GM18873 (cell line): ENCODE measurements around the gene SLC25A22.

Source experiments
- ATAC-seq: cut with Tn5 transposase; IDR thresholded peaks from one replicate; pipeline ENCODE4 v1.9.1; 2021; ENCODE audit warnings: mild to moderate bottlenecking, moderate library complexity, moderate number of reproducible peaks; ENCODE audit not compliant: unreplicated experiment, low FRiP score

The SLC25A22 gene

DNA sequence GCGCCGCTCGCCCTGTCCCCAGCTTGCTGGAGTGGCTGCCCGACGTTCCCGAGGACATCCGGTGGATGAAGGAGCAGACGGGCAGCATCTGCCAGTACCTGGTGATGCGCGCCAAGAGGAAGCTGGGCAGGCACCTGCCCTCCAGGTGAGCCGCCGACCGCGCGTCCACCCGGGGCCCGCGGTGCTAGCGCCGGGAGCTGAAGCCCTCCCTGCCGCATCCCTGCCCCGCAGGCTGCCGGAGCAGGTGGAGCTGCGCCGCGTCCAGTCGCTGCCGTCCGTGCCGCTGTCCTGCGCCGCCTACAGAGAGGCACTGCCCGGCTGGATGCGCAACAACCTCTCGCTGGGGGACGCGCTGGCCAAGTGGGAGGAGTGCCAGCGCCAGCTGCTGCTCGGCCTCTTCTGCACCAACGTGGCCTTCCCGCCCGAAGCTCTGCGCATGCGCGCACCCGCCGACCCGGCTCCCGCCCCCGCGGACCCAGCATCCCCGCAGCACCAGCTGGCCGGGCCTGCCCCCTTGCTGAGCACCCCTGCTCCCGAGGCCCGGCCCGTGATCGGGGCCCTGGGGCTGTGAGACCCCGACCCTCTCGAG lies 26.3 kb upstream of the SLC25A22 start:
- ATAC-seq = no peak

DNA sequence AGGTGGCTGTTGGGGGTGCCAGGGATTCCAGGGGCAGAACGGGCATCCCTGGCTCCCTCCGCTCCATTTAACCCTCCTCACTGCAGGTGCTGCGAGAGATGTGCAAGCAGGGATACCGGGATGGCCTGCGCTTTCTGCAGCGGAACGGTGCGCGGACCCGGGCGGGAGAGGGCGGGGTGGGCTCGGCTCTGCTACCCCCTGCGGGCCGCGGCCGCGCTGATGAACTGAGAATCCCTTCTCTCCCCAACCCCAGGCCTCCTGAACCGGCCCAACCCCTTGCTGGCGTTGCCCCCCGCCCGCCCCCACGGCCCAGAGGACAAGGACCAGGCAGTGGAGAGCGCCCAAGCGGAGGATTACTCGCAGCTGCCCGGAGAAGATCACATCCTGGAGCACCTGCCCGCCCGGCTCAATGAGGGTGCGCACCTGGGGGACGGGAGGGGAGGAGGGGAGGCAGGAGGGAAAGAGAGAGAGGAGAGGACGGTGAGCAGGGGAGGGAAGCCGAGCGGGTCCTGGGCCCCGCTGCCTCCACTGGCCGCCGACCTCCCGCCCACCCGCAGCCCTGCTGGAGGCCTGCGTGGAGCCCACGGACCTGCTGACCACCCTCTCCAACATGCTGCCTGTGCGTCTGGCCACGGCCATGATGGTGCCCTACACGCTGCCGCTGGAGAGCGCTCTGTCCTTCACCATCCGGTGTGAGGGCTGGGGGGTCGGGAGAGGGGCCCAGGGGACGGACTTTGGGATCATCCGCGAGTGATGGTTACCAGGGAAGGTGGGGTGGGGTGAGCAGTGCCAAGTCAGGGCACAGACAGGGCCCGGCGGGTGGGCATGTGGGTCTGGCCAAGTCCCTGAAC lies 25.6 kb upstream of the SLC25A22 start:
- ATAC-seq = no peak

DNA sequence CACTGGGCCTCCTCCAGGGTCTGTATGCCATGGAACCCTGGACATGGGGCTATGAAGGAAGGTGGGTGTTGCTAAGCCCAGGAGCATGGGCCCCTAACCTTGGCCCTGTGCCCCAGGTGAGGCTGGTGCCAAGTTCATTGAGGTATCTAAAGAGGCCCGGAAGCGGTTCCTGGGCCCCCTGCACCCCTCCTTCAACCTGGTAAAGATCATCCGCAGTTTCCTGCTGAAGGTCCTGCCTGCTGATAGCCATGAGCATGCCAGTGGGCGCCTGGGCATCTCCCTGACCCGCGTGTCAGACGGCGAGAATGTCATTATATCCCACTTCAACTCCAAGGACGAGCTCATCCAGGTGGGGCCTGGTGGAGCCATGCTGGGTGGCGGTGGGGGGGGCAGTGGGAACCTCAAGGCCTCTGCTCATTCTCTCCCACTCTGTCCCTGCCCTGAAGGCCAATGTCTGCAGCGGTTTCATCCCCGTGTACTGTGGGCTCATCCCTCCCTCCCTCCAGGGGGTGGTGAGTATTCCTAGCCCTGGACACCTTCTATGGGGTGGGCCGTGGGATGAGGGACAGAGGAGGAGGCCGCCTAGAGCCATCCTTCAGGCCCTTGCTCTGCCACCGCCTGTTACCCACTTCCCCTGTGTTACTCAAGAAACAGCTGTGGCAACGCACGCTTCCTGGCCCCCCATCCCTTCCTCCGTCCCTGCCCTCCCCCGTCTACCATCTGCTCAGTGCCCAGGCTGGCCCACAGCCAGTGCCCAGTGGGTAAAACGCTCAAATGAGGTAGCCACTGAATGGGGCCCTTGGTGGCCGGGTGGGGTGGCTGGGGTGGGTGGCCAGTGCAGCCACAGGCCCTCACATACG lies 23.7 kb upstream of the SLC25A22 start:
- no peak for ATAC-seq

DNA sequence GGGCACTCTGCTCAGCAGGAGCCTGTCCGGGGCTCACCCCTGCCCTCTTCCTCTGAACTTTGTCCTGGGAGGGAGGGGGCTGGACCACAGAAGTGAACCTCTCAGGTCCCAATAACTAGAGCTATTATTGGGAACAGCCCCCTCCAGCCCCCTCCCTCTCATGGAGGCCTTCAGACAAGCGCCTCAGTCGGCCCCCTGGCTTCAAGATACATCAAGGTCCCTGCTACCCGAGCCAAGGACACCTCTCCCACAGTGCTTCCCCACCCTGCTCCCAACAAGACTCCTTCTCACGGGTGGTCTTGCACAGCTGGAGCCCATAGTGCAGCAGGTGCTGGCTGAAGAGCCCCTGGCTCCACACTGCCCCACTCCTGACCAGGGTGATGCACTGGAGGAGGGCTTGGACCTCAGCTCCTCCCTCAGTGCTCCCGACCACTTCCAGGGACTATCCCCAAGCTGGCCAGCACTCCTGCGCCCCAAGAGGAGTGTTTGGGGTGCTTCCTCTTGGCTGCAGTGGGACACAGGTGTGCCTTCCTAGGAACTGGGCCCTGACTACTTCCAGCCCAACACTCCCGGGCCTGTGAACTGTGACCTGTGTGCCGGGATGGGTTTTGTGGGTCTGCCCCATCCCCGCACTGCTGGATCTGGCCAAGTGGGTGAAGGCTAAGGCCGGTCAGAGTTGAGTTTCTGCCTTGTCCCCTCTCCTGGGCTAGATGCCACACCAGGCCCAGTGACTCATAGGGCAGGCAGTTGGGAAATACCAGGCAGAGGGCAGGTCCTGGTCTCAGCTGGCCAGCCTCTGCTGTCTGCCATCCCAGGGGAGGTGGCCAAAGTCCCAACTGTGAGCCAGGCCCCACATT lies 22.8 kb upstream of the SLC25A22 start:
- ATAC-seq = no peak

DNA sequence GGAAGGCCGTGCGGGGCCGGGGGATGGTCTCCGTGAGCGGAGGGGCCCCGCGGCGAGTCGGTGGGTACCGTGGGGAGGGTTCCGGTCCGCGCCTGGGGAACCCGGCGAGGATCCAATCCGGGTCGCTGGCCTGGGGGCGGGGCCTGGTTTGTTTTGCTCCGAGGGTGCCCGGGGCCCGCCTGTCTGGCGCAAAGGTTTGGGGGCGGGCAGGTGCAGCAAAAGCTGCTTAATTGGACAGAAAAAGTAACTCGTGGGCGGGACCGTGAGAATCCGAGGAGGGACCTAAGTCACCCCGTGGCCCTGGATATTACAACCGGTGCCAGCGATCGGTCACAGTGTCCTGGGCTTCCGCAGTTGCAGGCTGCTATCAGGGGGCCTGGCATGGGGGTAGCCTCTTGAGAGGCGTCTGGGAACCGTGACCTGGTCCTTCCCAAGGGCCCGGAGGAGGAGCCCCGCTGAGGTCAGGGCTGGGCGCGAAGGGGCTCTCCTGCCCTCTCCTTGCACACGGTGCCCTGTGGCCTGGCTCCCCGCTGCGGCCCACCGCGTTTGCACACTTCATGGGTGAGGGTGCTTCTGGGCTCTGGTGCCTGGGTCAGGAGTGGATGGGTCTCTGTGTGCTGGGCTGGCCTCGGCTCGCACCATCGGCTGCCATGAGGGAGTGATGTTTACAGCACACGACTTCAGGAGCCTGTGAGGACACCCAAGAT lies 22.0 kb upstream of the SLC25A22 start:
- peak; percentile 37 for ATAC-seq

DNA sequence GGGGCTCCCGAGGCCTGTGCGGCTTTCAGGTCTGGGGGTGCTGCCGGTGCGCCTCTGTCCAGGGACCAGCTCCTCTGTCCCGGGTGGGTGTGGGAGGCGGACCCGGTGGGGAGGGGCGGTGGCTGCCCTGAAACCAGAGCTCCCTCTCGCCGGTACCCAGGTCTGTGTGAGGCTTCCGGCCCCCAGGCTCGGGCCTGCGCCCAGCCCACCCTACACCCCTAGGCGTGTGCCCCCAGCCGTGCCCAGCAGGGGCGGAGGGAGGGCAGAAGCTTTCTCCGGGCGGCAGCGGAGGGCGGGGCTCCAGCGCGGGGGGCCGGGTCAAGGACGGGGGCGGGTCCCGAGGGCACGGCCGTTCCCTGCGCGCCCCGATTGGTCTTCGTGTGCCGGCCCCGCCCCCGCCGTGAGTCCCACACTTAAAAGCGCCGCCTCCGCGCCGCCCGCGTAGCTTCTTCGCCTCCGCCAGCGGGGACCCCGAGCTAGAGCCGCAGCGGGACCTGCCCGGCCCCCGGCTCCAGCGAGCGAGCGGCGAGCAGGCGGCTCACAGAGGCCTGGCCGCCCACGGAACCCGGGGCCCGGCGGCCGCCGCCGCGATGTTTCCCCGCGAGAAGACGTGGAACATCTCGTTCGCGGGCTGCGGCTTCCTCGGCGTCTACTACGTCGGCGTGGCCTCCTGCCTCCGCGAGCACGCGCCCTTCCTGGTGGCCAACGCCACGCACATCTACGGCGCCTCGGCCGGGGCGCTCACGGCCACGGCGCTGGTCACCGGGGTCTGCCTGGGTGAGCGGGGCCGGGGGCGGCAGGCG lies 21.2 kb upstream of the SLC25A22 start:
- peak; percentile 34 for ATAC-seq

DNA sequence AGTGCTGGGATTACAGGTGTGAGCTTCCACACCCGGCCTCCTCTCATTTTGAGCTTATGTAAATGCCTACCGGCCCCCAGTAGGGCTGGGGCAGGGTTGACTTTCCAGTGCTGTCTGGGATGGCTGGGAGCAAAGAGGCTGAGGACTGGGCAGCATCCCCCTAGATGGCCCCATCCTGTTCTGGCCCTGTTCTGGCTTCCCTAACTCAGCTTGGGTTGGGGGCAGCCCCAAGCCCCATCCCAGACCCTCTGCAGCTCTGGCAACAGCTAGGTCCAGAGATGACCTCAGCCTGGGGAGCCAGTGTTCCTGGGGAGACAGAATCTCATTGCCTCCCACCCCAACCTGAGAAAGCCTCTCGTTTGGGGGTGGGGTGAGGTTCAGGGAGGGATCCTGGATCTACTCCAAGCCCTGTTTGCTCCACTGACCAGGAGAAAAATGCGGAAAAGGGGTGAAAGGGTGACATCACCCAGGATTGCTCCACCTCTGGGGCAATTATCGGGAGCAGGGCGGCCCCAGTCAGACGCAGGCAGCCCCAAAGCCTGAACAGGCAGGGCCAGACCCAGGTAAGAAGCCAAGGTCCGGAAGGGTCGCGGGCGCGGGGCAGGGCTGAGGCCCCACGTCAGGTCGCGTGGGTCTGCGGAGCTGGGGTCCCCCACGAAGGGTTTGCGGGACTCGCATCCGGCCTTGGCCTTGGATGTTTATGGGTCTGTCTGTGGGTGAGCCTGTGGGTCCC lies 20.5 kb upstream of the SLC25A22 start, which contains the start of gene PNPLA2:
PNPLA2 (plus strand) TSS at position 519 of the 733 bp plus-strand sequence. CDS start 805 bp downstream, outside the sequence.
- no peak for ATAC-seq

DNA sequence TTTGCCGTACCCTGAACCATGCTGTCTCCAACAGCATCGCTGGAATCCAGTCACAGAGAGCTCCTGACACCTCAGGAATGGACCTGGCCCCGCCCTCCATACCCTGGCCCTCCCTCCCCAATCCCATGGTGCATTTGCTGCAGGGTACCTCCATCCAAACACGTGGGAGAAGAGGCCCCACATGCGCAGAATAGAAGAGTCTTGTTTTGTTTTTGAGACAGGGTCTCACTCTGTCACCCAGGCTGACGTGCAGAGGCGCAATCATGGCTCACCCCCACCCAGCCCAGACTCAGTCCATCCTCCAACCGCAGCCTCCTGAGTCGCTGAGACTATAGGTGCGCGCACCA lies 18.3 kb upstream of the SLC25A22 start:
- ATAC-seq = no peak

DNA sequence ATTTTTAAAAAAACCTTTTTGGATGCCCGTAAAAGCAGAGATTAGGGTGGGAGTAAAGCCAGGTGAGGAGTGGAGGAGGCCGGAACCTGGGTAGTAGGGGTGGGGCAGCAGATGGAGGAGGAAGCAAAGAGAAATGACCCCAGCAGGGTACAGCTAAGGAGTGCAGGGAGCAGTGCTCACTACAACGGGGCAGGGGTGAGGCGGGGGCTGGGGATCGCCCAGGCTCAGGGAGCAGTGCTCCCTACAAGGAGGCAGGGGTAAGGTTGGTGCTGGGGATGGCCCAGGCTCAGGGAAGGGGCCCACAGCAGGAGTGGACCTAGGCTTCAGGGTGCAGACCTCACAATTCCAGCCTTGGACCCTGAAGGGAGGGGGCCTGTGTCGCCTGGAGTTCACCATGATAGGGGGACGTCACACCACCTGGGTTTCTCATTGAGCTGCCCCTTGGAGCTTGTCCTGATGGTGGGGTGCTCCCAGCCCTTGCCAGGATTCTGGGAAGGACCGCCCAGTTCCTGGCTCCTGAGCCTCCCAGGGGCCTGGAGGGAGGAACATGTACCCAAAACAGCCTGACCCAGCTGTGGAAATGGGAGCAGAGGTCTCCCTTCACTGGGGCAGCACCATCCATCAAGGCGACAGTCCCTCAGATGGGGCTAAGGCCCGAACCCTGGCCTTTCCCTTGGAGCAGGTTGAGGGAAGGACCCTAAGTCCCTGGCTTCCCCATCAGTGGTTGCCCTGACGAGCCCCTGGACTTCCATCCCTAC lies 17.8 kb upstream of the SLC25A22 start:
- ATAC-seq = no peak

DNA sequence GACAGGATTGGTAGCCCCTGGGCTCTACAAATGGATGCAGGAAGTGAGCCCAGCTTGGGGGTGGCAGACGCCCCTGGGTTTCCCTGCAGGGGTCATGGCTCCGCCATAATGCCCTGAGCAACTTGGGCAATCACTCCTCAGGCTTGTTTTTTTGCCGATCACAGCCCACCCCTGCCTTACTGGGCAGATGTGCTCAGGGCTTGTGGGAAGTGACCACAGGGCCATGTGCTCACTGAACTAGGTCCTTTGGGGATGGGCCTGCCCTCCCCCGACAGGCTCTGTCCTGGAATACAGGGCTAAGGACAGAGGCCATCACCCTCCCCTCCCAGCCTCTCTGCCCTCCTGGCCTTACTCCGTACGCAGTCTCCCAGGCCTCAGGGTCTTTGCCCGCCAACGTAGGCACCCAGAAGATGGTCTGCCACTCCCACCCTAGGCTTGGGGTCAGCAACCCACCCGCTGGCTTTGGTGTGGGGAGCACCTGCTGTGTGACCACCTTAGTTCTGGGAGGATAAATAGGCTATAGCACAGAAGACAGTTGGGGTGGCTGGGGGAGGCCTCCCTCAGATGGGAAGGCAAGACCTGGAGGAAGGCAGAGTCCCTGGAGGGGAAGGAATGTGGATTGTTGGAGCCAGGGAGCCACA lies 15.5 kb upstream of the SLC25A22 start:
- no peak for ATAC-seq

DNA sequence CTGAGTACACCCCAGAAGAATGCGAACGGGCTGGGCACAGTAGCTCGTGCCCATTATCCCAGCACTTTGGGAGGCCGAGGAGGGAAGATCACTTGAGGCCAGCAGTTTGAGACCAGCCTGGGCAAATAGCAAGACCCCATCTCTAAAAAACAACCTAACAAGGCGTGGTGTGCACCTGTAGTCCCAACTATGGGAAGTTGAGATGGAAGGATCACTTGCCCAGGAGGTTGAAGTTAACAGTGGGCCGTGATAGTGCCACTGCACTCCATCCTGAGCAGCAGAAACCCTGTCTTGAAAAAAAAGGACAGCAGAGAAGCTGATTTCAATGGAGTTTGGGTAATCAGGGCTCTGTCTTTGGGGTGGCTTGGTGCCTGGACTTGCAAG lies 15.0 kb upstream of the SLC25A22 start:
- ATAC-seq = no peak

DNA sequence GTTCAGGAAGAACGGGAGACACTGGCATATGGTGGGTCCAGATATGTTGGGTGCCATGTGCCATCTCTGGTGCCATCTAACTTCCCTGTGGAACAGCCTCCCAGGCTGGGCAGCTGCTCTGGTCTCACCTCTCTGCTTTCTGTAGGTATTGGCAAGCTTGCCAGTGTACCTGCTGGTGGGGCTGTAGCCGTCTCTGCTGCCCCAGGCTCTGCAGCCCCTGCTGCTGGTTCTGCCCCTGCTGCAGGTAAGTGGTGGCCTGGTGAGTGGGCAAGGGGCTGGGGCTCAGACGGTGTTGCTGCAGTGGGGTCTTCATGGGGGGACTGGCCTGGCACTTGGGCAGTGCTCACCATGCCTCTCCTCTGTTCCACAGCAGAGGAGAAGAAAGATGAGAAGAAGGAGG lies 14.3 kb upstream of the SLC25A22 start:
- no peak for ATAC-seq

DNA sequence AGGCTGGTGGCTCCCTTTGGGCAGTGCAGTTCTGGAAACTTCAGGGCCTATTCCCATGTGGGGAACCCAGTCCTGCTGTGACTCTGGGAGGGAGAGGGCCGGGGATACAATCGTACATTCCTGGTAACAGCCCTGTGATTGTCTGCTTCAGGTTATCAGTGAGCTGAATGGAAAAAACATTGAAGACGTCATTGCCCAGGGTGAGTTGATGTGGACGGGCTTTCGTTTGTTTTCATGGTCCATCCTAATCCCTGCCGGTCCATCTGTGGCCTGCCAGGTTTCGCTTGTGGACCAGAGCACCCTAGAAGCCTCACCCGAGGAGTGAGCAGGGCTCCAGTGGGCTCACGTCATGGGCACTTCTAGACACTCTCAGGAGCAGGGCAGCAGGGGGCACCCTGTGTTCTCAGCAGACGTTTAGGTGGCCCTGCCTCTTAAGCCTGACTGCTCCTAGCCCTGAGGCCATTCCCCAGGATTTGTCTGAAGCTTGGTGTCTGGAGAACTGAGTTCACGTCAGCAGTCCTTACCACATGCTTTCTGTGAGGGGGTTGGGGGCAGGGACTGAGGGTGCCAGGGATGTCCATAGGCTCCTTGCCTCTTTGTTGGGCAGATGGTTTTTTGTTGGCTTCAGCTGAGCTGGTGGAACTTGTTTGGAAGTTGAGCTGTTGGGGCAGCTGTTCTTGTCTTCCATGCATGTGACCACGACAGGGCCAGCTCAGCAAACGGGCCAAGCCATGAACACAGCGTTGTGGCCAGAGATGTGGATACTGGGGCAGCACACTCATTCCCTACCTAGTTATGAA lies 13.6 kb upstream of the SLC25A22 start:
- ATAC-seq = no peak

DNA sequence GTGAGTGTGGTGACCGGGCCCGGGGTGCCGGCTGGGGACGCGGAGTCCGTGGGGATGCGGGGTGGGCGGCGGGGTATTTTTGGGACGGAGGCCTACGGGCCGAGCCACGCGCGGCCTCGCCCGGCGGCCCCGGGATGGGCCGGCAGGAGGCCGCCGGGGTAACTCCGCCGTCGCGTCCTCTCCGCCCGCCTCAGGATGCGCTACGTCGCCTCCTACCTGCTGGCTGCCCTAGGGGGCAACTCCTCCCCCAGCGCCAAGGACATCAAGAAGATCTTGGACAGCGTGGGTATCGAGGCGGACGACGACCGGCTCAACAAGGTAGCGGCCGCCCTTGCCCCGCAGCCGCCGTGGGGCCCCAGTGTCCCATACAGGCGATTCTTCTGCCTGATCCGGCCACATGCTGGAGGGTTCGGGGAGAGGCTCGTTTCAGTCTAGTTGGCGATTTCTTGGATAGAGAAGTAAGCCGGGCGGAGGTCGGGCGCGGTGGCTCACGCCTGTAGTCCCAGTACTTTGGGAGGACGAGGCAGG lies 12.0 kb upstream of the SLC25A22 start:
- no peak for ATAC-seq

DNA sequence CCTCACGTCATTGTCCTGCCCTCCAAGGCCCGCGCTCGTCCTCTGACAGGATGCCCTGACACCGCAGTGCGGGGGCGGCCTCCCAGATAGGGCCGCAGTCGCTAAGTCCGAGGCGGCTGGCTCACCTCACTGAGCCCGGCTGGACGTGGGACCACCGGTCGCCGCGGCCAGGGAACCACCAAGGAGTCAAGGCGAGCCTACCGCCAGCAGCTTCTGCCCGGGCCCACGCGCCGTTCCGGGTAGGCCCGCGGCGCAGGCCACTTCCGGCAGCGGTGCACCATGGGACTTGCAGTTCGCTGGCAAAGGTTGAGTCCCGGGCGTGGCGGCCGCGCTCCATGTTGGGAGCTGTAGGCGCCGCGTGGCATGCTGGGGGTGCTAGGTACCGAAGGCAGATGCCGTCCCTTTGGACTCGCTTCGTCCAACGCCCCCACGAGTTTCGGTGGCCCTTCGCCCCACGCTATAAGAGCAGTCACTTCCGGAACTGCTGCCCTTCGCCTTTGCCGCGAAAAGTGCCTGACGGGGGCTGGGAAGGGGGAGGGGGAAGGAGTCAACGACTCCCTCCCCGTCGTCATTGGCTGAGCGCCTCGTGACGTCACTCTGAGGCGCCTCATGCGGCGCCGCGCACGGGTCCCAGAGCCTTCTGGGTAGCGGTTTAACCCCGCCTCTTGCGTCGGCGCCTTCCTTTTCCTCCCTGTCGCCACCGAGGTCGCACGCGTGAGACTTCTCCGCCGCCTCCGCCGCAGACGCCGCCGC lies 11.4 kb upstream of the SLC25A22 start, which contains the start of gene RPLP2:
RPLP2 (plus strand) TSS at position 681 of the 753 bp plus-strand sequence. CDS start 268 bp downstream, outside the sequence.
- peak; percentile 72 for ATAC-seq
